Measurements from ENCODE around the gene PLA2G3.
"Not testable (repeated sequence)": the region's sequence is repeated elsewhere in the genome, so short reads cannot be mapped to it uniquely, and the experiment has no call there.

The PLA2G3 gene, protein sequence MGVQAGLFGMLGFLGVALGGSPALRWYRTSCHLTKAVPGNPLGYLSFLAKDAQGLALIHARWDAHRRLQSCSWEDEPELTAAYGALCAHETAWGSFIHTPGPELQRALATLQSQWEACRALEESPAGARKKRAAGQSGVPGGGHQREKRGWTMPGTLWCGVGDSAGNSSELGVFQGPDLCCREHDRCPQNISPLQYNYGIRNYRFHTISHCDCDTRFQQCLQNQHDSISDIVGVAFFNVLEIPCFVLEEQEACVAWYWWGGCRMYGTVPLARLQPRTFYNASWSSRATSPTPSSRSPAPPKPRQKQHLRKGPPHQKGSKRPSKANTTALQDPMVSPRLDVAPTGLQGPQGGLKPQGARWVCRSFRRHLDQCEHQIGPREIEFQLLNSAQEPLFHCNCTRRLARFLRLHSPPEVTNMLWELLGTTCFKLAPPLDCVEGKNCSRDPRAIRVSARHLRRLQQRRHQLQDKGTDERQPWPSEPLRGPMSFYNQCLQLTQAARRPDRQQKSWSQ

DNA sequence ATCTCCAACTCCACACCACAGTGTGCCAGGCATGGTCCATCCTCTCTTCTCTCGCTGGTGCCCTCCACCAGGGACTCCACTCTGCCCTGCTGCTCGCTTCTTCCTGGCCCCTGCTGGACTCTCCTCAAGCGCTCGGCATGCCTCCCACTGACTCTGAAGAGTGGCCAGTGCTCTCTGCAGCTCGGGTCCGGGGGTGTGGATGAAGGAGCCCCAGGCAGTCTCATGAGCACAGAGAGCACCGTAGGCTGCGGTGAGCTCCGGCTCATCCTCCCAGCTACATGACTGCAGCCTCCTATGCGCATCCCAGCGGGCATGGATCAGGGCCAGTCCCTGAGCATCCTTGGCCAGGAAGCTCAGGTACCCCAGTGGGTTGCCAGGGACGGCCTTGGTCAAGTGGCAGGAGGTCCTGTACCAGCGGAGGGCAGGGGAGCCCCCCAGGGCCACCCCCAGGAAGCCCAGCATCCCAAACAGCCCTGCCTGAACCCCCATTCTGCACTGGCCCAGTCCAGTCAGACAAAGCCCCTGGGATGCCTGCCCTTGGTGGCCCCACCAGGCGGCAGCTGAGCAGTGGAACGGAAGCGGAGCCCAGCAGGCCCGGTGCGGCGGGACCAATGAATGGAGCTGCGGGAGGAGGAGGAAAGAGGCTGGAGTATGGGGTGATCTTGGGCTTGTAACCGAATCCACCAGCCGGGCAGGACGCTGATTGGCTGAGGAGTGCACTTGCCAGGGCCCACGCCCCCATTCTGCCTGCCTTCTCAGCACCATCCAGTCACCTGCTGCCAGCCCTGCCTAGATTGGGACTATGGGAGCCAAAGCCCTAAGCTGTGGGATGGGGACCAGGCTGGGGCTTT, at the start of gene PLA2G3:
PLA2G3 (minus strand) TSS at position 643 of the 851 bp plus-strand sequence; CDS start at position 489, 154 bp downstream.
- peak; percentile 79 to 91 for DNase-seq

DNA sequence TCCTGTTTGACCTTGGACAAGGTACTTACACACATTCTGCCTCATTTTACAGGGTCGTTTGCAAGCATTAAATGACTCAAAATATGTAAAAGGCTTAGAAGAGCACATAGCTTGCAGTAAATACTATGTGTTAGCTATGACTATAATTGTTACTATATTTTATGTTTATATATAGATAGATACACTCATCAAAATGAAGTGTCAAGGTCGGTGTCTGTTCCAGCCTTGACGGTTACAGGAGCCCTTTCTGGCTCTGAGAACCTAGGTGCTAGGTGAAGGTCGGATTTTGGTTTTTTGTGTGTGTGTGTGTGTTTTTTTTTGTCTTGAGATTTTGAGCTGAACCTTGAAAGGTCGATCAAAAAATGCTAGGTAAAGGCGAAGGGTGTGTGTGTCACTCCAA, 47.3 kb upstream of the PLA2G3 start:
- DNase-seq: no peak

DNA sequence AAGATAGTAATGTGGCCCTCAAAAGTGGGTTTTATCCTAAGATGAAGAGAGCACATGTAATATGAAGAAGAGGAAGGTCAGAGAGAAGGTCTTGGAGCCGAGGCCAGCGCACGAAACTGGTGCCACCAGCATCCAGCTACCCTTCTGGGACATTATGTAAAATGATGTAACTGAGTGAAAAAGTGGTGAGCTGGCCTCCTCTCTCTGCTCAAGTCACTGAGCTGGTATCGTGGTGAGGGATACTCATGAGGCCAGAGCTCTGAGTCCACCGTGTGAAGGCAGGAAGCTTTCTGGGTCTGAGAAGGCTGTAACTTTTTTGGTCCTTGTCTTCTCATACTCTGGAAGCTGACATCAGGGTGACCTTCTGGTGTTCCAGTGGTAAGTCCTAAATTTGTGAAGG, 44.7 kb upstream of the PLA2G3 start:
- DNase-seq: no peak

DNA sequence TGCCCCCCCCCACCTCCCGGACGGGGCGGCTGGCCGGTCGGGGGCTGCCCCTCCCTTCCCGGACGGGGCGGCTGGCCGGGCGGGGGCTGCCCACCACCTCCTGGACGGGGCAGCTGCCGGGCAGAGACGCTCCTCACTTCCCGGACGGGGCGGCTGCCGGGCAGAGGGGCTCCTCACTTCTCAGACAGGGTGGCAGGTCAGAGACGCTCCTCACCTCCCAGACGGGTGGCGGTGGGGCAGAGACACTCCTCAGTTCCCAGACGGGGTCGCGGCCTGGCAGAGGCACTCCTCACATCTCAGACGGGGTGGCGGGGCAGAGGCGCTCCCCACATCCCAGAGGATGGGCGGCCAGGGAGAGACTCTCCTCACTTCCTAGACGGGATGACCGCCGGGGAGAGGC, 43.7 kb upstream of the PLA2G3 start:
- no peak for DNase-seq

DNA sequence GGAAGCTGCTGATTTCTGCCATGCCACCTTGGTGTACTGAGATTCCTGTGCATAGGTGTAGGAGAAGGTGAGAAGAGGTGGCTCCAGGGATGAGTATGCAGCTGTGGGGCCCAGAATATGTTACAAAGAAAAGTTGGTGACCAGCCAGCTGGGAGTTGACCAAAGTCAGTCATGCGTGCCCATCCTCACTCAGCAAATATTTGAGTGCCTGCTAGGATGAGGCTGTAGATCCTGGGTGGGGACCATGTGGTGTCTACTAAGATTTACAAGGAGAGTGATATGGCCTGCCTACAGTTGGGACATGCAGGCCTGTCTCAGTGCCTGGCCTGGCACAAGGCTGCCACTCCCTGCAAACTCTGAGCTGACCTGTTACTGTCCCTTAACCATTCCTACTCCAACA, 39.0 kb upstream of the PLA2G3 start:
- DNase-seq: peak; percentile 37 to 69

DNA sequence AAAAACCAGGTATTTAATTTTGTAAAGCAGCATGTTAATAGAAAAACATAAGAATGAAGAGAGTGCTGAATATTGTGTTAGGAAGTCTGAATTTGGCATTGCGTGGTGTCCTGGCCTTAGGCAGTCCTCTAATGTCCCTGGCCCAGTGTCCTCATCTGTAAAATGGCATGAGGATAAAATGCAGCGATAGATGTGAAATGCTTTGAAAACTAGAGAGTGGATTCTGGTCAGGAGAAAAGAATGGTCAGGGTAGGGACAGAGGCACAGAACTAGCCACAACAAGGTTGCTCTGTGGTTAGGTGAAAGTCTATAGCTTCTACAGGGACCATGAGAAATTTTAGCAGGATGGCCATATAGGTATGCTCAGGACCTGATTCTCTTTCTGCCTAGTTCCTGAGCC, 38.6 kb upstream of the PLA2G3 start:
- DNase-seq: no peak

DNA sequence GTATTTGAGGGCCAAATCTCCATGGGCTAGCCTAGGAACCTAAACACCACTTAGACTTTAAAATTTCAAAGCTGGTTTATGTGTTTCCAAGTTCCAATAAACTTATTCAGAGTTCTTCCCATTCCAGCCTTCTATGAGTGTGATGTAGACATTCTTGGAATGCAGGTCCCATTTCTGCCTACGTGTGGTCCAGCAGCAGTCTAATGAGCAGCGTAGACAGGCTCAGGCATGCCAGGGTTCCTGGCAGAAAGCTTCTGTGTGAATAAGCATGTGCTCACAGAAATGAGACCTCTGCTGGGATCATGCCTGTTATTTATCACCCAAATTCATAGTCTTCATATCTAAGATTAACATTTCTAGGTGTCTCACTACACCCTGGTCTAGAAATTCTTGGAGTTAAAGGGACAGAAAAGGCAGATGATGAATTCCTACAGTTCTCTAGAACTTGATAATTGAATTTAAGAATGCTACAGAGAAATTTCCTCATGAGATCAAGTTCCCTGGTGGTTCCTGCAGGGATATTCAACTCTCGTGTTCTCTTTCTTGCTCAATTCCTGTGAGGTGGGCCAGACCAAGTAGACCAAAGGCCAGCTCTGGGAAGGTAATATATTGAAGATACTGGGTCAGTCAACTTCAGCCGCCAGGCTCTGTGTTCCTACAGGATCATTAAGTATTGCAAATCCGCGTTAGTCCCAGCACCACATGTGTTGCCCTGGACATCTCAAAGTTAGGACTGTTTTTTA, 37.3 kb upstream of the PLA2G3 start:
- DNase-seq: peak; percentile 15 to 58

DNA sequence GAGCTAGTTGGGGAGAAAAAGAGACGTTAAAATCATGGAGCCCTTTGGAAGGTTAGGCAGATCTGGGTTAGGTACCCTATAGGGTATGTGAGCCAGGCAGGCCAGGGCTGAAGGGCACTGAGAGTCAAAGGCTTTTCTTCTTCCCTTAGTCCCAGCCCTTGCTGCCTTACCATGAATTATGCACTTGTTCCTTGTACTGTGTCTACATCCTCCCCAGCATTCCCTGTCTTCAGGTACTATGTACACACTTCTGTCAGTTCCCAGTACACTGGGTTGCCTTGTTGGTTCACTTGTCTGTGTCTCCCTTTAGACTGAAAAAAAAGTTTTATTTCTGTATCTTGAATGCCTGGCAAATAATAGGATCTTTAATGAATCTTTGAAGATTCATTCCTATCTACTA, 36.6 kb upstream of the PLA2G3 start:
- DNase-seq: no peak

DNA sequence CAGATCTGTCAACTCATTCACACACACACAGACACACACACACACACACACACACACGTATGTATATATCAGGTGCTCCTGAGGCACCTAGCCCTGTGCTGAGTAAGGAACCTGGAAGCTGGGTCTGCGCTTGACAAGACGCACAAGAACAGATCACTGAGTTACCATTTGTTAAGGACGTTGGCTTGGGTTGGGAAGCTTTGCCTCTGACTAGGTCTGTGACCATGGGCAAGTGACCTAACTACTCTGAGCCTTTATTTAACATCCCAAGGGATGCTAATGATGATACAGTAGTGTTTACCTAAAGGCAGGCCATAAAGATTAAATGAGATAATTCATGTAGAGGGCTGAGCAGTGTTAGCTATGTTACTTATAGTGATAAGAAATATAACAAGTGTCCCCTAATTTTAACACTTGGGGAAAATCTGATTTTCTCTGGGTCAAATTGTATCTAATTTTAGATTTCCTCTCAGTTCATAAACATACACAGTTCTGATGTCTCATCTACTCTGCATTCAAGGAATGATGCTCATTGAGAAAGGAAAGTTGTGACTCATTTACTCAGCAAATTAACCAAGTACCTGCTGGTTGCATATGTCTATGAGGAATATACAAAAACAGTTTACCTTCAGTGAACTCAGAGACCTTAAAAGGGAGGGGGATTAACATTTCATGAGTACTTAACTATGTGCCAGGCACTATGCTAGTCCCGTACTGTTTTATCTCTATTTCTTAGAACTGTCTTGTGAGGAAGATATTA, 33.3 kb upstream of the PLA2G3 start:
- no peak for DNase-seq

DNA sequence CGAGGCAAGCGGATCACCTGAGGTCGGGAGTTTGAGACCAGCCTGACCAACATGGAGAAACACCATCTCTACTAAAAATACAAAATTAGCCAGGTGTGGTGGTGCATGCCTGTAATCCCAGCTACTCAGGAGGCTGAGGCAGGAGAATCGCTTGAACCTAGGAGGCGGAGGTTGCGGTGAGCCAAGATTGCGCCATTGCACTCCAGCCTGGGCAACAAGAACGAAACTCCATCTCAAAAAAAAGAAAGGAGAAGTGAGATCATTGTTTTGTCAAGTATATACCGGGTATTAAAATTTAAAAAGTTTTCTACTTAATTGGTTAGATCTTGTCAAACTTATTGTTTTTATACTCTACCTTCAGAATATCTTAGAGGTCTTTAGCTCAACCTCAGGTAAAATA, 31.4 kb upstream of the PLA2G3 start:
- not testable (repeated sequence) for DNase-seq

DNA sequence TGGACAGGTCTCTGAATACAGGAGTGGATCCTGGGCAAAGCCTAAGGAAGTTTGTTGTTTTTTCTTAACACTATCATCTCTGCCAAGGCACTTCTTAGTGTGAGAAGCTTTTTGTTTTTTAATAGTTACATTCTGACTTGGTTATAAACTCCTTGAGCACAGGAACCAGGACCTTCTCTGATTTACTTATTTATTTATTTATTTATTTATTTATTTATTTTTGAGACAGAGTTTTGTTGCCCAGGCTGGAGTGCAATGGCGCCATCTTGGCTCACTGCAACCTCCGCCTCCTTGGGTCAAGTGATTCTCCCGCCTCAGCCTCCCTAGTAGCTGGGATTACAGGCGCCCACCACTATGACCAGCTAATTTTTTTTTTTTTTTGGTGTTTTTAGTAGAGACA, 30.7 kb upstream of the PLA2G3 start:
- DNase-seq: no peak

DNA sequence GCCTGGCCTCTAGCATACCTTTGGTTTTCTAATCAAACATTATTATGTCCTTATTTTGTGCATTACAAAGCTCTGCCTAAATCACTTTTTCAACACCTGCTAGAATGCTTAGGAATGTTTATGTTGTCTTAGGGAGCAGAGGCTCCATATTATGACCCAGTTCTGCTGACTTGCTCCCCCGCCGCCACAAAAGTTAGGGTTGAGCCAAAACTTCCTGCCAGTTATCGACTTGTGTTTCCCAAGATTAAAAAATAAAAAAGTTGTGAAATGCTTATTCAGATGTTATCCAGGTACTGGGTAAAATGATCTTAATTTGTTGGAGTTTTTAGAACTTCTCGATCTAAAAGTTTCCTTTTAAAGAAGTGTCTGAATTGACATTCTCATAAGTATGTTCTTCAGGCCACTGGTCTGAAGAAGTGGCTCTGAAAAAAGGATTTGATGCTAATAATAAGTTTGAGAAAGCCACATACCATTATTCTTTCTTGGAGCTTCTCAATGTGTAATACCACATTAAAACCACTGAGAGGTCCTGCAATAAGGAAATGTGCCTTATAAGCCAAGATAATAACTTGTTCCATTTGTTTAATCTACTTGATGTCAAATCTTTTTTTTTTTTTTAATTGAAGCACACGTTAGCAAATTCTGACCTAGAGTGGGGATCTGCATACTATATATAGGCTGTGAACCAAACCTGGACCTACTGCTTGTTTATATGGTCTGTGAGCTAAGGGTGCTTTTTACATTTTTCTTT, 21.9 kb upstream of the PLA2G3 start:
- DNase-seq: no peak

DNA sequence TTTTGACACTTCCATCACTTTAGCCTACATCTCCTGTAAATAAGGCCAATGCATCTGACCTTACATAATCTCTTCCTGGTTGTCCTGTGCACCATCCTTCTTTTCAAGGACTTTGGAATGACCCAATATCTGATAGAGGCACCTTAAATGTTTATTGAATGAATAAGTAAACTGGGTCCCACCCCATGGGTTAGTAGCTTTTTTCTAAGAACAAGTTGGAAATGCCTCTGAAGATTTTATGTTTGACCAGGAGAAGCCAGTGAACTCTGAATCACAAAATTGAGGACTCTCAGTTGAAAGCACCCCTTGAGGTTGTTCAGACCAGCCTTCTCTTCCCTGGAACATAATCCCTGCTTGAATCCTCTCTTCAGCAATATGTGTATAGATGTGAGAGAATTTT, 21.1 kb upstream of the PLA2G3 start:
- DNase-seq: no peak

DNA sequence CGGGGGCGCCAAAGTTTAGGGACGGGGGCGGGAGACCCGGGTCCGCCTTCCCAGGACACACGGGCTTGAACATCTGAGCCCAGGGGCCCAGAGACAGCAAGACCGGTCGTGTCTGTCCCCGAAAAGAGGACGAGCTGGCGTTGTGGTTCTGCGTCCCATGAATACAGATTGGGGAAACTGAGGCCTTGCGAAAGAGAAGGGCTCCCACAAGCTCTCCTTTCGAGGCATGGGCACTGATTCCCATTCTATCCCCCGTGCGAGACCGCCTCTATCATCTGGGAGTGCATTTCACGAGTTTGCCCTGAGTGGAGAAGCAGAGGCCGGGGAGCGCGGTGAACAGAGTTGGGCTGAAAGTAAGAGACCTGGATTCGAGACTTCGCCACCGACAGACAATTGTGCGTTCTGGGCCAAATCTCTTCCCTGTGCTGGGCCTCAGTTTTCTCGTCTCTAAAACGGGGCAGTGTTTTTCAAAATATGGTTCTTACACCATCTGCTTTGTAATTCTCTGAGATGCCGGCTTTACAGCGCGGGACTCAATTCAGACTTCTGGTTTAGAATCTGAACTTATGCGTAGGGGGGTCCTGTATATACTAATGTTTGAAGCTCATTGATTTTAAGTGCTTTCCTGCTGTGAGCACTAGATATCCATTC, 20.1 kb upstream of the PLA2G3 start:
- DNase-seq: no peak

DNA sequence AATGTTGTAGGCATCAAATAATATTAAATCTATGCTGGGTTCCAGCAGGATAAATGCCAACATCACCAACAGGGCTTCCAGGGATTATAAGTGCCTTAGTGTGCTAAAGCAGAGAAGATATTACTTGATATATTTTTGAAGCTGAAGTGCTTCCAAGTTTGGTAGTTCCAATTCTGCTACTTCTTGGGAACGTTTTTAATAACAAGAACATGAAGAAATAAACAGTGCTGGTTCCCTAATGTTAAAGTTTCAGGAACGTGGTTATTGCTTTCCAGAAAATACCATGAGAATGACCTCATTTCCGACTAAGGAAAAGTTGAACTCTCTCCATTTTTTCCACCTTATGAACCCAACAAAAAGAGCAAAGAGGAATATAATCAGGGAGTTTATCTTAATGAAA, 15.1 kb upstream of the PLA2G3 start:
- DNase-seq: no peak

DNA sequence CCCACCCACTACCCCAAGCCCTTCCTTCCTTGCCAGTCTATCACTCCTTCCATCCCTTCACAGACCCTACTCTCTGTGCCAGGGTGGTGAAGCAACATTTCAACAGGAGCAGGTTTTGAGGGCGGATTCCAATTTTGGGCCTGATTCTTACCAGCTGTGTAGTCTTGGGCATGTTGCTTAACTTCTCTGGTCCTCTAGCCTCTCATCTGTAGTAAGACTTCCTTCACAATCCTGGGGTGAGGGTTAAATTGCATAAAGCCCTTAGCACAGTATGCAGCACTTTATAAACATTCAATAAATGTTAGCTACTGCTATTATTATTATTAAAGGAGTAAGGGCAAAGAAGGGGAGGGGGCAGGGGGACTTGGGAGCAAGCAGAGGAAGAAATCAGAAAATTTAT, 14.7 kb upstream of the PLA2G3 start:
- DNase-seq: no peak

DNA sequence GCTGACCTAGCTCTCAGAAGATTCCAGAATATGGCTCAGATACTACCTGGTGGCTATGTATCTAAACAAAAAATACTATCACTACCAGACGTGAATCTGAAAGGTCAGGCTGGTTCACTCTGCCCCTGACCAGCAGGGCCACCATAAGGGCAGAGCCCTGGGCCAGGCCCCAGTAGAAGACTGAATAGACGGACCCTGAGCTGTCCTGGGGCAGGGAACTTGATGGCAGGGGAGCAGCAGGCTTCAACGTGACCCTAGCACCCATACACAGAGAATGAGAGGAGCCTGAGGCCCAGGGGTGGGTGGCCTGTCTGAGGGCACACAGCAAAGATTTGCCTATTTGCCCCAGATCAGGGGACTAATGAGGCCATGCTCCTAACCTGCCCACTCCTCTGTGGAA, 13.0 kb upstream of the PLA2G3 start:
- DNase-seq: no peak

DNA sequence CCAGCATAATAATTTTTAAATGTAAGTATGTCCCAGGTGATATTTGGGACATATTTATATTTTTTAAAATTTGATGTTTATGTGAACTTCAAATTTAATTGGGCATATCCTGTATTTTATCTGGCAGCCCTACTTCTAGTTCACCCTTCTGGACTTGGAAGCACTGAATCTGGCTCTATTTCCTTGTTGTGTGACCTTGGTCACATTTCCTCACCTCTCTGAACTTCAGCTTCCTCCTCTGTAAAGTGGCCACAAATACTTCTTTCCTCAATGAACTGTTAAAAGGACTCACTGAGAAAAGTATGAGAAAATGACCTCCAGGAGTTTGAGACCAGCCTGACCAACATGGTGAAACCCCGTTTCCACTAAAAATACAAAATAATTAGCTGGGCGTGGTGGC, 11.6 kb upstream of the PLA2G3 start:
- no peak for DNase-seq

DNA sequence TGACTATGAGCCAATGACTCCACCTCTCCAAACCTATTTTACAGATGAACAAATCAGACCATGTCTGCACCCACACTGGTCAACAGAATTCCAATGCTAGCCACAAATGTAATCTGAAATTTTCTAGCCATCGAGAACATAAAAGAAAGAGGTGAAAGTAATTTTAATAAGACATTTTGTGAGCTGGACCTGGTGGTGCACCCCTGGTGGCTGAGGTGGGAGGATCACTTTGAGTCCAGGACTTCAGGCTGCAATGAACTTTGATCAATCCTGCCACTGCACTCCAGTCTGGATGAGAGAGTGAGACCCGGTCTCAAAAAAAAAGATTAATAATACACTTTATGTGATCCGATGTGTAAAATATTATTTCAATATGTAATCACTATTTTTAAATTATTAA, 10.3 kb upstream of the PLA2G3 start:
- no peak for DNase-seq

DNA sequence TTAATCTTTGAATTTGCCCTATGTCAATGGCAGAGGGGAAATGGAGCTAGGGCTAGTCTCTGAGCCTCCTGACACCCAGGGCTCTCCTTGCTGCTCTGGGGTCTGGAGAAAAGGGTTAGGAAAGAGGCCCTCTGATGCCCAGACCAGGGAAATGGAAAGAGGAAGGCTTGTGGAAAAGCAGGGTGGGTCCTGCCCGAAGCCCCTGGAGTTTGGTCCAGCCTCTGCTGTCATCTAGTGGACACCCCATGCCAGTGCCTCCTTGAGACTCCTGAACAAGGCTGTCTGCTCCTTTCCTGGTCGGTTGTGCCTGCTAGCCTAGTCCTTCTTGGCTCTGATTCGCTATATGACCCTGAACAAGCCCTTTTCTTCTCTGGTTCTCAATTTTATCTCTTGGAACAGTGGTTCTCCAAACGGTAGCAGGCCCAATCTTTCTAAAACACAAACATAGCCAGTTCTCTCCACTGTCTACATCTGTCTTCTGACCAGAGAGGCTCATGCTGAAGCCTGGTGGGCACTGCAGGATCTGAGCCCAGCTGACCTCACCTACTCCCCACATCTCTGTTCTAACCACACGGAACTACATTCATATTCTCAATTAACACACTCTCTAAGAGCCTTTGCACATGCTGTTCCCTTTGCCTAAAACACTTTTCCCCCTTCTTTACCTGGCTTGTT, 8.8 kb upstream of the PLA2G3 start:
- peak; percentile 36 to 86 for DNase-seq

DNA sequence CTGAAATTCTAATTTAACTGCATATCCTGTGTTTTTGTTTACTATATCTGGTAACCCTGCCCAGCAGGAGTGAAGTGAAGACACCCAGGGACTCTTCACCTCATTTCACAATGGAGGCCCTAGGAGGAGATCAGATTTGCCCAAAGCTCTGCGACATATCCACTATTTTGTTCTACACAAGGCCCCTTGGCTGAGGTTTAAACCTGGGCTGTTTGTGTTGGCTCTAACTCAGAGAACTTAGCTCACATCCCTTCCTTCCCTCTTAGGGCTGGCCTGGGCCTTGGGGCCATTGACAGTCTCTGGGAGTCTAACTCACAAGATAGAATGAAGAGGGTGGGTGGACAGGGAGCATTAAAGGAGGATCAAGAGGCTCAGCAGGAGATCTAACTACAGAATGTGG, 8.2 kb upstream of the PLA2G3 start:
- DNase-seq: no peak
